GM12873 (cell line): ENCODE results near the gene CDKL4.

Experiments used
- CTCF ChIP-seq: IDR thresholded peaks from 2 replicates; pipeline ENCODE4 v1.5.1; 2012; ENCODE audit warnings: low read depth, mild to moderate bottlenecking, moderate library complexity, low read length, control low read depth; ENCODE audit not compliant: insufficient read depth; ENCODE audit errors: missing control alignments

Gene CDKL4

GRCh38 chr2:39174022-39174421, 69.7 kb downstream of the CDKL4 start:
- TF ChIP-seq CTCF: no peak

DNA sequence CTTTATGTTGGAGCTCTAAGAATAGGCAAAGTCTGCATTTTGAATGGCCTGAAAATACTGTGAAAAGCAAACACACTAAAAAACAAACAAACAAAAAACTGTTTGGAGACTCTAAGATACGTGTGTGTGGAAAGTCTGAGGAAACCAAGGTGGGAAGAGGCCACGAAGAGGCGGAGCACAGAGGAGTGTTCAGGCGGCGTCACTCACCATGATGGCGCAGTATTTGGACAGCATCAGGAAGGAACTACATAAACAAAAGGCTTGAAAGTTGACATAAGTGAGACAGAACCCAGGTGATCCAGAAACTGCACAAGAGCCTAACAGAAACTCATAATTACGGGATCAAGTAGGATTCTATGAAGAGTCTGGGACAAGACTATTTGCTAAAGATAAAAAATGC, 72.1 kb downstream of the CDKL4 start:
- no peak for TF ChIP-seq CTCF

GRCh38 chr2:39164089-39164488, 79.7 kb downstream of the CDKL4 start:
- TF ChIP-seq CTCF: no peak

DNA sequence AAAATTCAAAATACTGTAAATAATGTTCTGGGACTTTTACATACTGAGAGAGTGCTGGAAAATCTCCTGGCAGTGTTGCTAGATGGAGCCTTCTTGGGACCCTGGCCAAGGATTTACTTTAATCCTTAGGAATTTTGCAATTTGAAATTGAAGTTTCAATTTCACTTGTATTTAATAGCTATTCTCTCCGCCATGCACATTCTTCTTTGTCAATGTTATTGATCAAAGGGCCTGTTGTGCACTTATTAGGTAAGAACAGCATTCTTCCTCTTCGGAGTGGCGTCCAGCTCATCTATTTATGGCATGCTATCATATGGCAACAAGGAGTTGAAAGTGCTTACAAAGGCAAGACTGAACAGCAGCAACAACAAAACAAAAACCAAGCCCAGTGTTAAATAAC, 82.8 kb downstream of the CDKL4 start:
- TF ChIP-seq CTCF: no peak

DNA sequence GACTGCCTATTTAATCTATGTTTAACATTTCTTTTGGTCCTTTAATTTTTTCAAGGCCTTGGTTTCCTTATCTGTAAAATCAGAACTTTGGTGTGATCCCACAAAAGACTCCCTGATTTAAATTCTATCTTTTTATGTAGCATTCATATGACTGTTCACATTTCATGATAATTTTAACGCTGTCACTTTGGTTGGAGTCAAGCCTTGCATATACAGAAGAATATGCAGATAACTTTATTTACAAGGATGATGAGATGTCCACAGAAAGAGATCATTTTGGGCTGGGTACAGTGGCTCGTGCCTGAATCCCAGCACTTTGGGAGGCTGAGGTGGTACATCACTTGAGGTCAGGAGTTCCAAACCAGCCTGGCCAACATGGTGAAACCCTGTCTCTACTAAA, 84.5 kb downstream of the CDKL4 start:
- no peak for TF ChIP-seq CTCF

DNA sequence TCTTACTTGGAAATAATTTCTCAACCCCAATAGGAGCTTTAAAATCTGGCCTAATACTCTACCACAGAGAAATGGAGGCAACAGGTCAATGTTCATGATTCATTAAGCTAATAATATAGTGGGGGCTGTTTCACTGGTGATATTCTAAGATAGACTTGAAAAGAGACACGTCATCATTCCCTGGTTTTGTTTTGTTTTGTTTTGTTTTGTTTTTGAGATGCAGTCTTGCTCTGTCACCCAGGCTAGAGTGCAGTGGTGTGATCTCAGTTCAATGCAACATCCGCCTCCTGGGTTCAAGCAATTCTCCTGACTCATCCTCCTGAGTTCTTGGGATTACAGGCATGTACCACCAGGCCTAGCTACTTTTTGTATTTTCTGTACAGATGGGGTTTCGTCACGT, 85.4 kb downstream of the CDKL4 start:
- no peak for TF ChIP-seq CTCF

- TF ChIP-seq CTCF: no peak
These were observed 86.9 kb downstream of the CDKL4 start for GRCh38 chr2:39156846-39157245.

DNA sequence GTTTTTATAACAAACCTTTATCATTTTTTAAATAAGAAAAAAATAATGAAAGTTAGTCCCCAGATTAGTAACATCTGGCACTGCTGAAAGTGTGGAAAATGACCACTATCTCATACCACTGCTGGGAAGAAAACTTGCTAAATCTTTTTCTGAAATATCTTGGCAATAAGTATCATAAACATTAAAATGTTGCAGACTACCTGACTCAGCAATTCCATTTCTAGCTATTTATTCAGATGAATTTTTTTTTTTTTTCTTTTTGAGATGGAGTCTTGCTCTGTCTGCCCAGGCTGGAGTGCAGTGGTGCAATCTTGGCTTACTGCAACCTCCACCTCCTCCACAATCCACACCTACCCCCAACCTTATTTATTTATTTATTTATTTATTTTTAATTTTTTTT, 87.7 kb downstream of the CDKL4 start:
- TF ChIP-seq CTCF: no peak
